HK-2 (cell line): ENCODE results near the gene CRY2.

Experiments
- DNase-seq: peaks from one replicate; pipeline ENCODE4 v3.0.0-alpha.2; 2018; ENCODE audit not compliant: unreplicated experiment

The CRY2 gene

DNA sequence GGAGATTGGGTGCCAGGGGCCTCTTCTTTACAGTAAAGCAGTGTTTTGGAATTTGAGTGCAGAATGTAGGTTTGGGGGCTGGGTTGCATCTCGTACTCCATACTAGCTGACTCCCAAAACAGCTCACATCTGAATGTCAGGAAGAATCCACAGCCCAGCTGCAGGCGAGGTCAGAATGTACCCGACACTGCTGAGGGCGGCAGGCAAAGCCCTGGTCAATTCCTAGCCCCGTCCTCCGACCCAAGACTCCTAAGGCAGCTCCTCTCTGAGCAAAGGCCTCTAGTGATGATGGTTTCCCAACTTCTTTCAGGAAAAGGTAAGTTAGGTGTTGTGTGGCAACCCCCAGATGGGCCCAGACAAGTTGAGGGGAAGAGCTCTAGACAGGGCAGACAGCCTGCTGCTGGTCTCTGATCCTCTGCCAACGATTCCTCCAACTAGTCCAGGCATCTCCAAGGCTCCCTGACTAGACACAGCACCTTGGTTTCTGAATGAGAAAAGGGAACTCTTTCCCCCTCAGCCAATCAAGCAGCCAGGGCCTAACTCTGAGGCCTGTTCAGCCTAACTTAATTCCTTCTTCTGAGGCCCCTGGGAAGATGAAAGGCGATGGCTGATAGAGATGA, 83.8 kb downstream of the CRY2 start:
- DNase-seq, result no peak

DNA sequence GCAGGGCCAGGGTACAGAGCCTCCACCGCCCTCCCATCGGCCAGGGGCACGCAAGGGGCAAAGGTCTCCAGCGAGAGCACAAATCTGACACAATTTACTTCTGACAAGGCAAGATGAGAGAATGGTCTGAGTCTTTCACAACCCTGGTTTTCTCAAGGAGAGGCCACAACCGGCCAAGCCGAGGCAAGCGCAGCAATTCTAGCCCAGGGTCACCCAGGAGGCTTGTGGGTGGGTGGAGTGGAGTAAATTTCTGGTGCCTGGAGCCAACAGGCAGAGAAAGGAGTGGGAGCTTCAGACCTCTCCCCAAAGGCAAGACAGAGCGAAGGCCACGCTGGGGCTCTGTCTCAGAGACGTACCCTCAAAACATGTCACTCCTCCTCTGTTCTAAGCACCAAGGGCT, 84.5 kb downstream of the CRY2 start:
- DNase-seq, result no peak

GRCh38 chr11:45932217-45932616, 84.9 kb downstream of the CRY2 start:
- no peak for DNase-seq
